HepG2 (cell line): ENCODE measurements around the gene ARMC5. TPM values are rescaled to one million over a fixed set of nuclear protein-coding genes. Genes with fewer than 3 reads are reported as not detected.

Experiments used
- BRF2 ChIP-seq: sonication (generic); formaldehyde crosslinking; IDR thresholded peaks from 2 replicates; pipeline ENCODE4 v1.8.1; 2022; ENCODE audit warnings: mild to moderate bottlenecking, missing genetic modification reagents
- JDP2 ChIP-seq: sonication (generic); formaldehyde crosslinking; IDR thresholded peaks from 2 replicates; pipeline ENCODE4 v1.8.1; 2022; ENCODE audit warnings: missing genetic modification reagents, borderline replicate concordance
- PCBP2 ChIP-seq: fragments of 200-400 bp; formaldehyde crosslinking; optimal IDR thresholded peaks from 2 replicates; pipeline ENCODE3; 2018; ENCODE audit warnings: low read length, low read depth; ENCODE audit not compliant: poor library complexity, severe bottlenecking
- PHF8 ChIP-seq: sonication (generic); formaldehyde crosslinking; IDR thresholded peaks from 2 replicates; pipeline ENCODE4 v1.5.0; 2020; ENCODE audit warnings: missing genetic modification reagents
- RNF2 ChIP-seq: fragments of 450-650 bp; conservative IDR thresholded peaks from 2 replicates; pipeline ENCODE4 v1.6.1; 2016; ENCODE audit warnings: low read depth
- SMAD1 ChIP-seq: sonication (generic); formaldehyde crosslinking; IDR thresholded peaks from 2 replicates; pipeline ENCODE4 v1.4.0; 2020; ENCODE audit warnings: missing genetic modification reagents, low read depth, mild to moderate bottlenecking, borderline replicate concordance
- SP2 ChIP-seq: sonication (generic); formaldehyde crosslinking; IDR thresholded peaks from 2 replicates; pipeline ENCODE4 v1.5.1; 2020; ENCODE audit warnings: mild to moderate bottlenecking, missing genetic modification reagents
- ZFP36 ChIP-seq: fragments of 150-350 bp; IDR thresholded peaks from 2 replicates; pipeline ENCODE4 v1.6.1; 2018; ENCODE audit warnings: borderline replicate concordance, low read length, low read depth; ENCODE audit not compliant: partially characterized antibody
- ZNF501 ChIP-seq: sonication (generic); formaldehyde crosslinking; IDR thresholded peaks from 2 replicates; pipeline ENCODE4 v1.5.1; 2020; ENCODE audit warnings: mild to moderate bottlenecking, moderate library complexity, missing genetic modification reagents
- ZNF569 ChIP-seq: sonication (generic); formaldehyde crosslinking; IDR thresholded peaks from 2 replicates; pipeline ENCODE4 v1.5.0; 2020; ENCODE audit warnings: mild to moderate bottlenecking, missing genetic modification reagents, moderate library complexity, borderline replicate concordance
- ZSCAN30 ChIP-seq: sonication (generic); formaldehyde crosslinking; IDR thresholded peaks from 2 replicates; pipeline ENCODE4 v1.5.0; 2020; ENCODE audit warnings: mild to moderate bottlenecking, missing genetic modification reagents
- polyA plus RNA-seq, 8 experiments: library from polyadenylated mRNA; depleted of rRNA in 3 of 8; stranded (reverse) in 7 of 8; unstranded in 1 of 8; fragments of >200 nt; fragmentation: Illumina TruSeq in 4 of 8; extraction: Trizol in 4 of 8; gene quantifications; 2 replicates each; pipeline versions ENCODE4 v1.2.1 to v1.2.3, GENCODE V29; 2011 to 2016; ENCODE audit warnings: low read depth in 4 of 8, missing spikeins in 1 of 8, mixed read lengths in 1 of 8; ENCODE audit not compliant: insufficient read depth in 1 of 8
- total RNA-seq, 5 experiments: library from RNA; depleted of rRNA; stranded (reverse); fragments of >200 nt; fragmentation: Illumina TruSeq; extraction: Trizol; gene quantifications; 2 replicates each; pipeline ENCODE4 v1.2.3, GENCODE V29; 2016; ENCODE audit warnings: low read depth in 1 of 5
- TF ChIP-seq, protein P1 (sequence below): sonication (generic); formaldehyde crosslinking; IDR thresholded peaks from 2 replicates; pipeline ENCODE4 v1.8.0; 2022; ENCODE audit warnings: low read depth, missing genetic modification reagents
- TF ChIP-seq, protein P2 (sequence below): sonication (generic); formaldehyde crosslinking; IDR thresholded peaks from 2 replicates; pipeline ENCODE4 v1.5.1; 2020; ENCODE audit warnings: missing genetic modification reagents, mild to moderate bottlenecking, borderline replicate concordance
- TF ChIP-seq, protein P3 (sequence below): IDR thresholded peaks from 2 replicates; pipeline ENCODE4 v1.4.0; 2020; ENCODE audit warnings: mild to moderate bottlenecking, missing genetic modification reagents
- TF ChIP-seq, protein P4 (sequence below): sonication (generic); formaldehyde crosslinking; IDR thresholded peaks from 2 replicates; pipeline ENCODE4 v1.4.0; 2020; ENCODE audit warnings: missing genetic modification reagents, mild to moderate bottlenecking, borderline replicate concordance

The ARMC5 gene
- total and polyA plus RNA-seq, 2 of the 13 experiments (the other 11 are each of a cell fraction or from before 2014, with no cell fraction given): 10.8 to 22.3 TPM

GRCh38 chr16:31458844-31459686, at the start of gene ARMC5 (continued):
- no peak for TF ChIP-seq PCBP2
- peak; percentile 80; the same call in 1 of the 2 replicates for TF ChIP-seq BRF2
- TF ChIP-seq, protein P1, sequence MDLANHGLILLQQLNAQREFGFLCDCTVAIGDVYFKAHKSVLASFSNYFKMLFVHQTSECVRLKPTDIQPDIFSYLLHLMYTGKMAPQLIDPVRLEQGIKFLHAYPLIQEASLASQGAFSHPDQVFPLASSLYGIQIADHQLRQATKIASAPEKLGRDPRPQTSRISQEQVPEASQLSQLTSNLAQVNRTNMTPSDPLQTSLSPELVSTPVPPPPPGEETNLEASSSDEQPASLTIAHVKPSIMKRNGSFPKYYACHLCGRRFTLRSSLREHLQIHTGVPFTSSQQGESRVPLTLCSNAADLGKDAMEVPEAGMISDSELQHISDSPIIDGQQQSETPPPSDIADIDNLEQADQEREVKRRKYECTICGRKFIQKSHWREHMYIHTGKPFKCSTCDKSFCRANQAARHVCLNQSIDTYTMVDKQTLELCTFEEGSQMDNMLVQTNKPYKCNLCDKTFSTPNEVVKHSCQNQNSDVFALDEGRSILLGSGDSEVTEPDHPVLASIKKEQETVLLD (CRISPR knock-in tag): peak; percentile 64
- TF ChIP-seq, protein P2, sequence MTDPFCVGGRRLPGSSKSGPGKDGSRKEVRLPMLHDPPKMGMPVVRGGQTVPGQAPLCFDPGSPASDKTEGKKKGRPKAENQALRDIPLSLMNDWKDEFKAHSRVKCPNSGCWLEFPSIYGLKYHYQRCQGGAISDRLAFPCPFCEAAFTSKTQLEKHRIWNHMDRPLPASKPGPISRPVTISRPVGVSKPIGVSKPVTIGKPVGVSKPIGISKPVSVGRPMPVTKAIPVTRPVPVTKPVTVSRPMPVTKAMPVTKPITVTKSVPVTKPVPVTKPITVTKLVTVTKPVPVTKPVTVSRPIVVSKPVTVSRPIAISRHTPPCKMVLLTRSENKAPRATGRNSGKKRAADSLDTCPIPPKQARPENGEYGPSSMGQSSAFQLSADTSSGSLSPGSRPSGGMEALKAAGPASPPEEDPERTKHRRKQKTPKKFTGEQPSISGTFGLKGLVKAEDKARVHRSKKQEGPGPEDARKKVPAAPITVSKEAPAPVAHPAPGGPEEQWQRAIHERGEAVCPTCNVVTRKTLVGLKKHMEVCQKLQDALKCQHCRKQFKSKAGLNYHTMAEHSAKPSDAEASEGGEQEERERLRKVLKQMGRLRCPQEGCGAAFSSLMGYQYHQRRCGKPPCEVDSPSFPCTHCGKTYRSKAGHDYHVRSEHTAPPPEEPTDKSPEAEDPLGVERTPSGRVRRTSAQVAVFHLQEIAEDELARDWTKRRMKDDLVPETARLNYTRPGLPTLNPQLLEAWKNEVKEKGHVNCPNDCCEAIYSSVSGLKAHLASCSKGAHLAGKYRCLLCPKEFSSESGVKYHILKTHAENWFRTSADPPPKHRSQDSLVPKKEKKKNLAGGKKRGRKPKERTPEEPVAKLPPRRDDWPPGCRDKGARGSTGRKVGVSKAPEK (CRISPR knock-in tag): no peak
- no peak for TF ChIP-seq ZNF569
- peak; percentile 78; the same call in 1 of the 2 replicates for TF ChIP-seq SMAD1 (CRISPR knock-in tag)
- TF ChIP-seq, protein P3, sequence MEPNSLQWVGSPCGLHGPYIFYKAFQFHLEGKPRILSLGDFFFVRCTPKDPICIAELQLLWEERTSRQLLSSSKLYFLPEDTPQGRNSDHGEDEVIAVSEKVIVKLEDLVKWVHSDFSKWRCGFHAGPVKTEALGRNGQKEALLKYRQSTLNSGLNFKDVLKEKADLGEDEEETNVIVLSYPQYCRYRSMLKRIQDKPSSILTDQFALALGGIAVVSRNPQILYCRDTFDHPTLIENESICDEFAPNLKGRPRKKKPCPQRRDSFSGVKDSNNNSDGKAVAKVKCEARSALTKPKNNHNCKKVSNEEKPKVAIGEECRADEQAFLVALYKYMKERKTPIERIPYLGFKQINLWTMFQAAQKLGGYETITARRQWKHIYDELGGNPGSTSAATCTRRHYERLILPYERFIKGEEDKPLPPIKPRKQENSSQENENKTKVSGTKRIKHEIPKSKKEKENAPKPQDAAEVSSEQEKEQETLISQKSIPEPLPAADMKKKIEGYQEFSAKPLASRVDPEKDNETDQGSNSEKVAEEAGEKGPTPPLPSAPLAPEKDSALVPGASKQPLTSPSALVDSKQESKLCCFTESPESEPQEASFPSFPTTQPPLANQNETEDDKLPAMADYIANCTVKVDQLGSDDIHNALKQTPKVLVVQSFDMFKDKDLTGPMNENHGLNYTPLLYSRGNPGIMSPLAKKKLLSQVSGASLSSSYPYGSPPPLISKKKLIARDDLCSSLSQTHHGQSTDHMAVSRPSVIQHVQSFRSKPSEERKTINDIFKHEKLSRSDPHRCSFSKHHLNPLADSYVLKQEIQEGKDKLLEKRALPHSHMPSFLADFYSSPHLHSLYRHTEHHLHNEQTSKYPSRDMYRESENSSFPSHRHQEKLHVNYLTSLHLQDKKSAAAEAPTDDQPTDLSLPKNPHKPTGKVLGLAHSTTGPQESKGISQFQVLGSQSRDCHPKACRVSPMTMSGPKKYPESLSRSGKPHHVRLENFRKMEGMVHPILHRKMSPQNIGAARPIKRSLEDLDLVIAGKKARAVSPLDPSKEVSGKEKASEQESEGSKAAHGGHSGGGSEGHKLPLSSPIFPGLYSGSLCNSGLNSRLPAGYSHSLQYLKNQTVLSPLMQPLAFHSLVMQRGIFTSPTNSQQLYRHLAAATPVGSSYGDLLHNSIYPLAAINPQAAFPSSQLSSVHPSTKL: no peak
- peak; percentile 24 for TF ChIP-seq ZFP36
- TF ChIP-seq PHF8 (CRISPR knock-in tag): peak; percentile 86
- TF ChIP-seq, protein P4, sequence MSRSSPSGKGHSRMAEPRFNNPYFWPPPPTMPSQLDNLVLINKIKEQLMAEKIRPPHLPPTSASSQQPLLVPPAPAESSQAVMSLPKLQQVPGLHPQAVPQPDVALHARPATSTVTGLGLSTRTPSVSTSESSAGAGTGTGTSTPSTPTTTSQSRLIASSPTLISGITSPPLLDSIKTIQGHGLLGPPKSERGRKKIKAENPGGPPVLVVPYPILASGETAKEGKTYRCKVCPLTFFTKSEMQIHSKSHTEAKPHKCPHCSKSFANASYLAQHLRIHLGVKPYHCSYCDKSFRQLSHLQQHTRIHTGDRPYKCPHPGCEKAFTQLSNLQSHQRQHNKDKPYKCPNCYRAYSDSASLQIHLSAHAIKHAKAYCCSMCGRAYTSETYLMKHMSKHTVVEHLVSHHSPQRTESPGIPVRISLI: peak; percentile 57; the same call in 1 of the 2 replicates
- TF ChIP-seq RNF2: peak; percentile 98
- TF ChIP-seq ZNF501 (CRISPR knock-in tag): peak; percentile 90
- no peak; the same call in 1 of the 2 replicates for TF ChIP-seq JDP2 (CRISPR knock-in tag)
- TF ChIP-seq ZSCAN30: 0 out of 2 replicates have a peak, but pooled peaks have one; percentile 22
- peak; percentile 67 for TF ChIP-seq SP2 (CRISPR knock-in tag)
